NB4 (cell line): ENCODE results near the gene TMEM131L.

Experiments
- MYC ChIP-seq: IDR thresholded peaks from 2 replicates; pipeline ENCODE4 v1.6.1; 2011; ENCODE audit warnings: low read depth, low read length
- TF ChIP-seq, protein P1 (sequence below): IDR thresholded peaks from one replicate; pipeline ENCODE4 v1.5.1; 2012; ENCODE audit warnings: low read depth, low read length
- TF ChIP-seq, protein P2 (sequence below): IDR thresholded peaks from 2 replicates; pipeline ENCODE4 v1.6.1; 2011; ENCODE audit warnings: low read depth, low read length

GRCh38 chr4:153499005-153499404 is 32.8 kb downstream of the TMEM131L start:
- TF ChIP-seq, protein P1, sequence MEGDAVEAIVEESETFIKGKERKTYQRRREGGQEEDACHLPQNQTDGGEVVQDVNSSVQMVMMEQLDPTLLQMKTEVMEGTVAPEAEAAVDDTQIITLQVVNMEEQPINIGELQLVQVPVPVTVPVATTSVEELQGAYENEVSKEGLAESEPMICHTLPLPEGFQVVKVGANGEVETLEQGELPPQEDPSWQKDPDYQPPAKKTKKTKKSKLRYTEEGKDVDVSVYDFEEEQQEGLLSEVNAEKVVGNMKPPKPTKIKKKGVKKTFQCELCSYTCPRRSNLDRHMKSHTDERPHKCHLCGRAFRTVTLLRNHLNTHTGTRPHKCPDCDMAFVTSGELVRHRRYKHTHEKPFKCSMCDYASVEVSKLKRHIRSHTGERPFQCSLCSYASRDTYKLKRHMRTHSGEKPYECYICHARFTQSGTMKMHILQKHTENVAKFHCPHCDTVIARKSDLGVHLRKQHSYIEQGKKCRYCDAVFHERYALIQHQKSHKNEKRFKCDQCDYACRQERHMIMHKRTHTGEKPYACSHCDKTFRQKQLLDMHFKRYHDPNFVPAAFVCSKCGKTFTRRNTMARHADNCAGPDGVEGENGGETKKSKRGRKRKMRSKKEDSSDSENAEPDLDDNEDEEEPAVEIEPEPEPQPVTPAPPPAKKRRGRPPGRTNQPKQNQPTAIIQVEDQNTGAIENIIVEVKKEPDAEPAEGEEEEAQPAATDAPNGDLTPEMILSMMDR: no peak
- TF ChIP-seq MYC: no peak
- TF ChIP-seq, protein P2, sequence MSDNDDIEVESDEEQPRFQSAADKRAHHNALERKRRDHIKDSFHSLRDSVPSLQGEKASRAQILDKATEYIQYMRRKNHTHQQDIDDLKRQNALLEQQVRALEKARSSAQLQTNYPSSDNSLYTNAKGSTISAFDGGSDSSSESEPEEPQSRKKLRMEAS: no peak
